NCI-H526 treated with DMSO at 0.1 percent for 48 hours (cell line): ENCODE measurements around the gene CDC40.
"Not testable (repeated sequence)": the region's sequence is repeated elsewhere in the genome, so short reads cannot be mapped to it uniquely, and the experiment has no call there.

Experiments
- DNase-seq: peaks from one replicate; lab custom pipeline; 2025; lab: John Stamatoyannopoulos, UW

Gene CDC40

DNA sequence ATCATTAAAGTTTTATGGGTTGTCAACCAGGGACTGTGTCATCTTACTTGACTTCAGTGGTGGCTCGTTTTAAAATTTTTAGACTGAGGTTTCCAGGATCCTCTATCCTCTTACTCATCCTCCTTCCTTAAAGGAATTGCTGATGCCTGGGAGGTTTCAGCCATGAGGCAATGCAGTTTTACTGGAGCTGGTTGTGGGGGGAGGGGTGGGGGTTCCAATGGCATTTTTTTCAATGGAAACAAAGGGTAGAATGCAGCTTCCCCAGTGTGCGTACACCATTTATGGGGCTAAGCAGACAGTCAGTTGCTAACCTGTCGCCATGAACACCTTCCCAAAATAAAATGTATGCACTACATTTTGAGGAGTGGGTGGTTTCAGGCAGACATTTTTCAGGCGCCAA lies 89.9 kb downstream of the CDC40 start:
- no peak for DNase-seq

DNA sequence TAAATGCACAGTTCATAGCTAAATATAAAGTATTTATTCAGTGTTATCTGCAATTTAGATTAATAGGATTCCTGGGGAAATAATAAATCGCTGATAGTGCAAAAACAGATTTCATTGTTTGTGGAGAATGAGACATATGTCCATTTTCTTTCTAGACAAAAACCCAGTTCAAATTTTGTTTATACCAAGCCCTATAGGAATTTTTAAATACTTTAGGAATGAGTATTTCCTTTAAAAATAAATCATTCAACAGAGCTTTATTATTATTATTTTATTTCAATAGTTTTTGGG lies 91.5 kb downstream of the CDC40 start:
- DNase-seq, result no peak

DNA sequence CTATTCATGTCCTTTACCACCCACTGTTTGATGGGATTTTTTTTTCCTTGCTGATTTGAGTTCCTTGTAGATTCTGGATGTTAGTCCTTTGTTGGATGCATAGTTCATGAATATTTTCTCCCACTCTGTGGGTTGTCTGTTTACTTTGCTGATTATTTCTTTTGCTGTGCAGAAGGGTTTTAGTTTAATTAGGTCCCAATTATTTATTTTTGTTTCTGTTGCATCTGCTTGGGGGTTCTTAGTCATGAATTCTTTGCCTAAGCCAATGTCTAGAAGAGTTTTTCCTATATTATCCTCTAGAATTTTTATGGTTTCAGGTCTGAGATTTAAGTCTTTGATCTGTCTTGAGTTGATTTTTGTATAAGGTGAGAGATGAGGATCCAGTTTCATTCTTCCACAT lies 92.6 kb downstream of the CDC40 start:
- not testable (repeated sequence) for DNase-seq

DNA sequence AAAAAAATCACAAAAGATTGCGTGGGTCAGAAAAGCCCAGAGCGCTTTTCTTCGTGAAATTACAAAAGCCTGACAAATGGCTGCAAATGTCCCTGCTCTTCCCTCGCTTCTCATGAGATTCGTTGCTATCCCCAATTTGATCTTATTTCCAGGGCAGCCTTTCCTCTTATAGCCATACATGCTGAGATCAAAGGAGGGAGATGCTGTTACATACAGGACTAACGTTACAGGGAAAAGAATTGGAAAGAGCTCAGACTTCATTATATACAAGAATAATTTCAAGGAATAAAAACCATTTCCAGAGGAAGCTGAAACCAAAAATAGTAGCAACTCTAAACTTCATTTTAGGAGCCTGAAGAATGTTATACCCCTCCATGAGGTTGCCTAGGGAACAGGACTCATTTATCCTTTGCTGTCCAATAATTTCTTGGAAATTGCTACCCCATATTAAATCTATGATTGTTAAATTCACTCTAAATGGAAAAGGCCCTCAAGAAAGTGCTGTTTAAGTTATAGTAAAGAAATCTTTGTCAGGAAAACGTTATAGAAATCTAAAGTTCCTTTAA lies 97.0 kb downstream of the CDC40 start:
- no peak for DNase-seq
